ENCODE results near the gene DNAH5. TPM values are rescaled to one million over a fixed set of nuclear protein-coding genes. Genes with fewer than 3 reads are reported as not detected.

DNAH5 gene, protein sequence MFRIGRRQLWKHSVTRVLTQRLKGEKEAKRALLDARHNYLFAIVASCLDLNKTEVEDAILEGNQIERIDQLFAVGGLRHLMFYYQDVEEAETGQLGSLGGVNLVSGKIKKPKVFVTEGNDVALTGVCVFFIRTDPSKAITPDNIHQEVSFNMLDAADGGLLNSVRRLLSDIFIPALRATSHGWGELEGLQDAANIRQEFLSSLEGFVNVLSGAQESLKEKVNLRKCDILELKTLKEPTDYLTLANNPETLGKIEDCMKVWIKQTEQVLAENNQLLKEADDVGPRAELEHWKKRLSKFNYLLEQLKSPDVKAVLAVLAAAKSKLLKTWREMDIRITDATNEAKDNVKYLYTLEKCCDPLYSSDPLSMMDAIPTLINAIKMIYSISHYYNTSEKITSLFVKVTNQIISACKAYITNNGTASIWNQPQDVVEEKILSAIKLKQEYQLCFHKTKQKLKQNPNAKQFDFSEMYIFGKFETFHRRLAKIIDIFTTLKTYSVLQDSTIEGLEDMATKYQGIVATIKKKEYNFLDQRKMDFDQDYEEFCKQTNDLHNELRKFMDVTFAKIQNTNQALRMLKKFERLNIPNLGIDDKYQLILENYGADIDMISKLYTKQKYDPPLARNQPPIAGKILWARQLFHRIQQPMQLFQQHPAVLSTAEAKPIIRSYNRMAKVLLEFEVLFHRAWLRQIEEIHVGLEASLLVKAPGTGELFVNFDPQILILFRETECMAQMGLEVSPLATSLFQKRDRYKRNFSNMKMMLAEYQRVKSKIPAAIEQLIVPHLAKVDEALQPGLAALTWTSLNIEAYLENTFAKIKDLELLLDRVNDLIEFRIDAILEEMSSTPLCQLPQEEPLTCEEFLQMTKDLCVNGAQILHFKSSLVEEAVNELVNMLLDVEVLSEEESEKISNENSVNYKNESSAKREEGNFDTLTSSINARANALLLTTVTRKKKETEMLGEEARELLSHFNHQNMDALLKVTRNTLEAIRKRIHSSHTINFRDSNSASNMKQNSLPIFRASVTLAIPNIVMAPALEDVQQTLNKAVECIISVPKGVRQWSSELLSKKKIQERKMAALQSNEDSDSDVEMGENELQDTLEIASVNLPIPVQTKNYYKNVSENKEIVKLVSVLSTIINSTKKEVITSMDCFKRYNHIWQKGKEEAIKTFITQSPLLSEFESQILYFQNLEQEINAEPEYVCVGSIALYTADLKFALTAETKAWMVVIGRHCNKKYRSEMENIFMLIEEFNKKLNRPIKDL (N-terminal part only)
- 0.09 and 2.3 TPM in 2 replicates for total RNA-seq

DNA sequence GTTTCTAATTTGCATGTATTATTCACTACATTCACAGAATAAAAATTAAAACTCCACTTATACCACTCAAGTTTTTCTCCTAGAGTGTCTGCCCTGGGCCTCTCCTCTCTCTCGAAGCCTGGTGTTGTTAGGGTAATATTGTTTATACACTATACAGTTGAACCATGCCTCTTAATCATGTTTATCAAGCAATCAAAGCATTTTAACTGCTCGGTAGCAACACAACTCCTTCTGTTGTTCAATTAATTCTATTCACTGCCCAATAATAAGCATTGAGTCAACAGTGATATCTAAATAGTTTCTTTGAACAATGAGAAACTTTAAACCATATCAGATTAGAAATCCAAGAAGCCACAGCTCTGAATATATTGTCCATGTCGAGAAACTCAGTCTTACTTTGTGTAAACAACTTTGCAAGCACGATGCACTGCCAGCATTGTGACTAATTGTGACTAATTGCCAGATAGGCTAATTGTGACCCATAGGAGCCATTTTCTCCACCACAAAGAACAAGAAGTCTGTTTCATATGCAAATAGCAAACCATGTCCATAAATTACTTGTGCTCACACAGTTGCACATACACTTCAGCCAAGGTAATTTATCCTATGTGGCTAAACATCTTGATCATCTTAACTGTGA, at the start of gene DNAH5:
TSS of gene DNAH5 (minus strand) at position 129 of the 640 bp plus-strand sequence. CDS start 250 bp downstream, outside the sequence.

Other genes with a start within 250 kb of the DNAH5 start
- gene TRIO, start 198.7 kb upstream of the DNAH5 start, total RNA-seq: 121 and 144 TPM in 2 replicates

Measured in smooth muscle cell of bladder (primary cell).